ENCODE measurements around the gene SPEN. TPM values are rescaled to one million over a fixed set of nuclear protein-coding genes. Genes with fewer than 3 reads are reported as not detected.

The SPEN gene
- polyA plus RNA-seq, 1 donor from 2014 or later, result 7.1 TPM

DNA sequence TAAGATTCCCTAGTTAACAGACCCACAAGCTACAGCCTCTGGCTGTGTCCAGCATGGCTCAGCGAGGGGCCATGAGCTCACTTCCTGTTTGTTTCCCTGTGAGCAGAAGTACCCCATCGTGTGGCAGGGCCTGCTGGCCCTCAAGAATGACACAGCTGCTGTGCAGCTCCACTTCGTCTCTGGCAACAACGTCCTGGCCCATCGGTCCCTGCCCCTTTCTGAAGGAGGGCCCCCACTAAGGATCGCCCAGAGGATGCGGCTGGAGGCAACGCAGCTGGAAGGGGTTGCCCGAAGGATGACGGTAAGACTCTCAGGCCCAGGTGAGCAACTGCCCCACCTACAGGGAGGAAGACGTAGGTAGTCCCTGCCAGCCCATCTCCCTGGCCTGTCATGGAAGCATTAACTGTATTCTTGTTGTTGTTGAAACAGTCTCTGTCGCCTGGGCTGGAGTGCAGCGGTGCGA, 90.2 kb downstream of the SPEN start:
- Histone ChIP-seq H3K79me2 (replicated peaks; ENCODE audit: insufficient read depth, low read length) (no peaks in the 10 kb centered on the region), H3K36me3 (ENCODE audit: insufficient read depth, low read length) (peaks cover 5% of the 10 kb centered on the region), H2AFZ (ENCODE audit: low read depth, low read length) (no peak overlapping the region), H3K27me3 (ENCODE audit: insufficient read depth, low read depth, low read length) (no peaks in the 10 kb centered on the region), H3K9me2 (ENCODE audit: insufficient read depth, low read length) (no peaks in the 10 kb centered on the region), H3F3A (ENCODE audit: insufficient read depth, low read length, poor library complexity, severe bottlenecking) (no peaks in the 10 kb centered on the region), H3K9me3 (ENCODE audit: low read length) (no peaks in the 10 kb centered on the region), H3K4me3 (ENCODE audit: low read length) (no peak overlapping the region), H3K9ac (ENCODE audit: low read length) (no peak overlapping the region), H3K27ac (ENCODE audit: low read length) (no peak overlapping the region), H3K4me2 (ENCODE audit: low read length) (no peak overlapping the region), H4K20me1 (ENCODE audit: insufficient read depth) (no peaks in the 10 kb centered on the region)
- TF ChIP-seq MXI1 (conservative IDR thresholded peaks at IDR 0.05; ENCODE audit: poor library complexity, severe bottlenecking) (no peak), EP300 (conservative IDR thresholded peaks at IDR 0.05; ENCODE audit: poor library complexity, severe bottlenecking) (no peak), POLR2AphosphoS5 (IDR thresholded peaks at IDR 0.05) (peak; percentile 7)

DNA sequence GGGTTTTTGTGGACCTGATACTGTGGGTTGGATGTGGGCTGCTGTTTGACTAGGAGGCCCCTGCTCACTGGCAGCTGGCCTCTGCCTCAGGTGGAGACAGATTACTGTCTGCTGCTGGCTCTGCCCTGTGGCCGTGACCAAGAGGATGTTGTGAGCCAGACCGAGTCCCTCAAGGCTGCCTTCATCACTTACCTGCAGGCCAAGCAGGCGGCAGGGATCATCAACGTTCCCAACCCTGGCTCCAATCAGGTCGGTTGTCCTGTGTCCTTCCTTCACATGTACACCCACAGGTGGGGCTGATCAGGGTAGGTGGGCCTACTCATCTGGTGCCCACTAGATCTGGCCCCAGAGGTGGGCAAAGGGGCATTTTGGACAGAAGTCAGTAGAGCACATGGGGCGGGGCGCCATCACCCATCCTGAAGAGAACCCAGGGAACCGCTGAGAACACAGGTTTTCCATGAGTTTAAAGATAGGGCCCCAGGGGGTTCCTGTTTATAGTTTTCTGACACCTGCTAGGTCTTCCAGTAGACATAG, 91.2 kb downstream of the SPEN start:
- Histone ChIP-seq H3K9ac (ENCODE audit: low read length) (no peak overlapping the region), H3K27ac (ENCODE audit: low read length) (no peak overlapping the region), H2AFZ (ENCODE audit: low read depth, low read length) (no peak overlapping the region), H3K4me2 (ENCODE audit: low read length) (no peak overlapping the region), H3K9me3 (ENCODE audit: low read length) (no peaks in the 10 kb centered on the region), H3K4me3 (ENCODE audit: low read length) (no peak overlapping the region), H3F3A (ENCODE audit: insufficient read depth, low read length, poor library complexity, severe bottlenecking) (no peaks in the 10 kb centered on the region), H3K27me3 (ENCODE audit: insufficient read depth, low read depth, low read length) (no peaks in the 10 kb centered on the region), H4K20me1 (ENCODE audit: insufficient read depth) (no peaks in the 10 kb centered on the region), H3K79me2 (replicated peaks; ENCODE audit: insufficient read depth, low read length) (no peaks in the 10 kb centered on the region), H3K36me3 (ENCODE audit: insufficient read depth, low read length) (peaks cover 9% of the 10 kb centered on the region), H3K9me2 (ENCODE audit: insufficient read depth, low read length) (no peaks in the 10 kb centered on the region)
- TF ChIP-seq SMC3 (conservative IDR thresholded peaks at IDR 0.05; ENCODE audit: poor library complexity) (no peak), POLR2AphosphoS5 (IDR thresholded peaks at IDR 0.05) (peak; percentile 8)

DNA sequence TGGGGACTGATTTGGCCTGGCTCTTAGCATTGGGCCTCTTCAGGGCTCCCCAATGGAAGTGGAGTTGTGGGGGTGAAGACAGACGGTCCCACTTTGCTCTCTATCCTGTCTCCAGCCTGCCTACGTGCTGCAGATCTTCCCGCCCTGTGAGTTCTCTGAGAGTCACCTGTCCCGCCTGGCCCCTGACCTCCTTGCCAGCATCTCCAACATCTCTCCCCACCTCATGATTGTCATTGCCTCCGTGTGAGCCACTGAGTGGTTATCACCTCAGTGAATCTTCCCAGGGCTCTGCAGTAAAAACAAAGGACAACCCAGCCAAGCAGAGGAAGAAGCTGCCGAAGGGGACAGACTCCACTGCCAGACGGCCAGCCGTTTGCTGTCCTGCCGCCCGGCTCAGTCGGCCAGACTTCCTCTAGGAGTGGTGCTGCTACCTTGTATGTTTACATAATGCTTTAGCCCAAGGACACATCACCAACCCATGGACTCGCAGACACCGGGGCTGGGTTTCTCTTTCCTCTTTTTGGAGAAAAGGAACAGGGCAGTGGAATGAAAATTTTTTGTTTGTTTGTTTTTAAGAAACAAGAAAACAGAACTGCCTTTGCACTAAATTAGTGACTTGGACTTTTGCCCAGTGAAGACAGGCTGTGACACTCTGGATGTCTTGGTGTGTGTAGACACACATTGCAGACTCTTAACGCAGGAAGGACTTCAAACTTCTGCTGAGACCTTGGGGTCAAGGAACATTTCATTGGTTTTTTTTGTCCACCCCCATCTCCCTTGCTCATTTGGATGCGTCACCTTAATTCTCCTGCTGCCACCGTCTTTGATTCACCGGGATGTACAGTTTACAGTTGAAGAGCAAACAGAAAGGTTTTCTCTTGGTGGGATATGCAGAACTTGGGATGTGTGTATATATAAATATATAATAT, 91.9 kb downstream of the SPEN start:
- no peaks in the 10 kb centered on the region for H4K20me1 ChIP-seq (ENCODE audit: insufficient read depth)
- H2AFZ ChIP-seq (ENCODE audit: low read depth, low read length), result no peak overlapping the region
- no peak overlapping the region for H3K4me3 ChIP-seq (ENCODE audit: low read length)
- H3K9ac ChIP-seq (ENCODE audit: low read length), result no peak overlapping the region
- no peaks in the 10 kb centered on the region for H3K79me2 ChIP-seq (replicated peaks; ENCODE audit: insufficient read depth, low read length)
- no peak overlapping the region for H3K27ac ChIP-seq (ENCODE audit: low read length)
- no peaks in the 10 kb centered on the region for H3K9me3 ChIP-seq (ENCODE audit: low read length)
- H3K9me2 ChIP-seq (ENCODE audit: insufficient read depth, low read length), result no peaks in the 10 kb centered on the region
- no peaks in the 10 kb centered on the region for H3K27me3 ChIP-seq (ENCODE audit: insufficient read depth, low read depth, low read length)
- H3K36me3 ChIP-seq (ENCODE audit: insufficient read depth, low read length), result peaks cover 9% of the 10 kb centered on the region
- TF ChIP-seq EZH2 (IDR thresholded peaks at IDR 0.05; ENCODE audit: borderline replicate concordance, insufficient read depth, low read length, poor library complexity, severe bottlenecking), result no peak
- no peak for TF ChIP-seq EP300 (conservative IDR thresholded peaks at IDR 0.05; ENCODE audit: poor library complexity, severe bottlenecking)
- TF ChIP-seq SMC3 (conservative IDR thresholded peaks at IDR 0.05; ENCODE audit: poor library complexity), result no peak
- no peak for TF ChIP-seq TAF1 (IDR thresholded peaks at IDR 0.05; ENCODE audit: low read depth)
- no peak for TF ChIP-seq MXI1 (conservative IDR thresholded peaks at IDR 0.05; ENCODE audit: poor library complexity, severe bottlenecking)
- TF ChIP-seq POLR2AphosphoS5 (IDR thresholded peaks at IDR 0.05), result no peak
- TF ChIP-seq, protein P1, sequence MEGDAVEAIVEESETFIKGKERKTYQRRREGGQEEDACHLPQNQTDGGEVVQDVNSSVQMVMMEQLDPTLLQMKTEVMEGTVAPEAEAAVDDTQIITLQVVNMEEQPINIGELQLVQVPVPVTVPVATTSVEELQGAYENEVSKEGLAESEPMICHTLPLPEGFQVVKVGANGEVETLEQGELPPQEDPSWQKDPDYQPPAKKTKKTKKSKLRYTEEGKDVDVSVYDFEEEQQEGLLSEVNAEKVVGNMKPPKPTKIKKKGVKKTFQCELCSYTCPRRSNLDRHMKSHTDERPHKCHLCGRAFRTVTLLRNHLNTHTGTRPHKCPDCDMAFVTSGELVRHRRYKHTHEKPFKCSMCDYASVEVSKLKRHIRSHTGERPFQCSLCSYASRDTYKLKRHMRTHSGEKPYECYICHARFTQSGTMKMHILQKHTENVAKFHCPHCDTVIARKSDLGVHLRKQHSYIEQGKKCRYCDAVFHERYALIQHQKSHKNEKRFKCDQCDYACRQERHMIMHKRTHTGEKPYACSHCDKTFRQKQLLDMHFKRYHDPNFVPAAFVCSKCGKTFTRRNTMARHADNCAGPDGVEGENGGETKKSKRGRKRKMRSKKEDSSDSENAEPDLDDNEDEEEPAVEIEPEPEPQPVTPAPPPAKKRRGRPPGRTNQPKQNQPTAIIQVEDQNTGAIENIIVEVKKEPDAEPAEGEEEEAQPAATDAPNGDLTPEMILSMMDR (IDR thresholded peaks at IDR 0.05; ENCODE audit: poor library complexity, severe bottlenecking), result no peak
- TF ChIP-seq, protein P2, sequence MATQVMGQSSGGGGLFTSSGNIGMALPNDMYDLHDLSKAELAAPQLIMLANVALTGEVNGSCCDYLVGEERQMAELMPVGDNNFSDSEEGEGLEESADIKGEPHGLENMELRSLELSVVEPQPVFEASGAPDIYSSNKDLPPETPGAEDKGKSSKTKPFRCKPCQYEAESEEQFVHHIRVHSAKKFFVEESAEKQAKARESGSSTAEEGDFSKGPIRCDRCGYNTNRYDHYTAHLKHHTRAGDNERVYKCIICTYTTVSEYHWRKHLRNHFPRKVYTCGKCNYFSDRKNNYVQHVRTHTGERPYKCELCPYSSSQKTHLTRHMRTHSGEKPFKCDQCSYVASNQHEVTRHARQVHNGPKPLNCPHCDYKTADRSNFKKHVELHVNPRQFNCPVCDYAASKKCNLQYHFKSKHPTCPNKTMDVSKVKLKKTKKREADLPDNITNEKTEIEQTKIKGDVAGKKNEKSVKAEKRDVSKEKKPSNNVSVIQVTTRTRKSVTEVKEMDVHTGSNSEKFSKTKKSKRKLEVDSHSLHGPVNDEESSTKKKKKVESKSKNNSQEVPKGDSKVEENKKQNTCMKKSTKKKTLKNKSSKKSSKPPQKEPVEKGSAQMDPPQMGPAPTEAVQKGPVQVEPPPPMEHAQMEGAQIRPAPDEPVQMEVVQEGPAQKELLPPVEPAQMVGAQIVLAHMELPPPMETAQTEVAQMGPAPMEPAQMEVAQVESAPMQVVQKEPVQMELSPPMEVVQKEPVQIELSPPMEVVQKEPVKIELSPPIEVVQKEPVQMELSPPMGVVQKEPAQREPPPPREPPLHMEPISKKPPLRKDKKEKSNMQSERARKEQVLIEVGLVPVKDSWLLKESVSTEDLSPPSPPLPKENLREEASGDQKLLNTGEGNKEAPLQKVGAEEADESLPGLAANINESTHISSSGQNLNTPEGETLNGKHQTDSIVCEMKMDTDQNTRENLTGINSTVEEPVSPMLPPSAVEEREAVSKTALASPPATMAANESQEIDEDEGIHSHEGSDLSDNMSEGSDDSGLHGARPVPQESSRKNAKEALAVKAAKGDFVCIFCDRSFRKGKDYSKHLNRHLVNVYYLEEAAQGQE (IDR thresholded peaks at IDR 0.05; ENCODE audit: borderline replicate concordance), result no peak
- no peak for TF ChIP-seq RAD21 (conservative IDR thresholded peaks at IDR 0.05)
- H3K4me2 ChIP-seq (ENCODE audit: low read length), result no peak overlapping the region
- no peaks in the 10 kb centered on the region for H3F3A ChIP-seq (ENCODE audit: insufficient read depth, low read length, poor library complexity, severe bottlenecking)

Data from neural cell (in vitro differentiated cells).